ENCODE results near the gene SORCS3.

Gene SORCS3

DNA sequence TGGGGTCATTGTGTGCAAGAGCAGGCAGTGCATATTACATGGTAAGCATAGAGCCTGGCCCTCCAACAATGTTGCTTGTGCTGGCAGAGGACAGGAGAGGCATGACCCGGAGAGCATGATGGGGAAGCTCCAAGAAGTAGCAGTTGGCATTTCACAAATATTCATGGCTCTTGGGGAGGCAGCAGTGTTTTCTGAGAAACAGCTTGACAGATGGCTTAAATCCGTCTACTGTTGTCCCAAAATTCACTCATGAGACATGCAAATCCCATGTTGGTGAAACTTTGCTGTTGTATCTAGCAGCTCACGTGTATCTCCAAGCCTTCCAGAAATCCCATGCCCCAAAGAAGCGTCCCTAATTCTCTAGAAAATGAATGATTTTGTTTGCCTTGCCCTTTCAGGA, 487.0 kb downstream of the SORCS3 start:
- no peak for DNase-seq

DNA sequence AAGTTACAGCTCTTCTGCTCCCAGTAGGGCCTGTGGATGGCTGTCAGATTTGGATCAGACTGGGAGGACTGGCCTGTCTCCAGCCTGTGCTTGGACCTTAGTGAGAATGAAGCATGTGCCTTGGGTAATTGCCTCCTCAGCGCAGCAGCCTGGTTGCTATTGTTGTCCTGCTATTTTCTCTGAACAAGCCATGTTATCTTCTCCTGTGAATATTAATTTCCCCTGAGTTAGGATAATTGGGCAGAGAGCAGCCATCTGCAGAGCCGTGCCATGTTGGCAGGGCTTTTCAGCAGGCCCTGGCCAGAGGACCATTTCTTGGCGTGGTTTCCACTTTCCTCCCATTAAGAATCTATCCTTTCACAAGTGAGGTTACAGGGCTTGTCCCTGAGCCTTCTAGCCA, 497.3 kb downstream of the SORCS3 start:
- no peak for DNase-seq

GRCh38 chr10:105139363-105139896, 498.3 kb downstream of the SORCS3 start:
- DNase-seq = no peak

GRCh38 chr10:105140600-105140999, 499.5 kb downstream of the SORCS3 start:
- no peak for DNase-seq

DNA sequence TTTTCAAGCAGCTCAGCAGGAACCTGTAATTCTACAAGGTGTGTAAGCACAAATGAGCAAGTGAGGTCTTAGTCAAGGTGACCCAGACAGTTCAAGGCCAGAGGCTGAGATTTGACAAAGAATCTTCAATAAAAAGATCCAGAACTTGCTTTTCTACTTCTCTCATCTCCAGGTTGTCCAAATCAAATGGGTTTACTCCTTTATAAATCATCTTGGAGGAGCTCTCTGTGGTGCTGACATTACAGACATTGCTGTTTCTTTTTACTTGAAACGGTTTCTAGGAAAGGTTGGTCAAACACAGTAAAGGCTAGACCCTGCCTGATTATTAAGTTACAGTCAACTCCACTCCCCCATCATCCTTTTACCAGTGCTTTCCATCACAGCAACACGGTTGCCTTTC, 504.6 kb downstream of the SORCS3 start:
- no peak for DNase-seq

GRCh38 chr10:105146436-105146835, 505.3 kb downstream of the SORCS3 start:
- no peak for DNase-seq

GRCh38 chr10:105148456-105148855, 507.4 kb downstream of the SORCS3 start:
- no peak for DNase-seq

GRCh38 chr10:105148921-105149320, 507.8 kb downstream of the SORCS3 start:
- no peak for DNase-seq

- DNase-seq = no peak
Observed at GRCh38 chr10:105149371-105149891, 508.3 kb downstream of the SORCS3 start.

GRCh38 chr10:105150259-105150880, 509.3 kb downstream of the SORCS3 start:
- no peak for DNase-seq

DNA sequence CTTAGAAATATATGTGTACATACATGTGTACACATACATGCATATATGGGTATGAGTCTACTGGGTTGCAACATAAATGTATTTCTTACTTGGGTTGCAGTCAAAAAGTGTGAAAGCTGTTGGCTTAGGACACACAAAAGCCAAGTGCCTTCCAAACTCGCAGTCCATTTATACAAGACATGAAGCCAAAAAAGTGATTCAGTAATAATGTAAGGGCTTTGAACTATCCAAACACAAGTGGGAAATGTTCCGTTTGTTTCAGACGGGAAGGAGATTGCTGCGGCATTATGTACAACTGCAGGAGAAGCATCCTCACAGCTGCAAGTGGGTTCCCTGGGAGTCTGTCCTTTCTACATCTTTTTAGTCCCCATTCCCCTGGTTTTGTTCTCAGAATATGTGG, 513.6 kb downstream of the SORCS3 start:
- no peak for DNase-seq

GRCh38 chr10:105159268-105159667, 518.2 kb downstream of the SORCS3 start:
- DNase-seq = no peak

DNA sequence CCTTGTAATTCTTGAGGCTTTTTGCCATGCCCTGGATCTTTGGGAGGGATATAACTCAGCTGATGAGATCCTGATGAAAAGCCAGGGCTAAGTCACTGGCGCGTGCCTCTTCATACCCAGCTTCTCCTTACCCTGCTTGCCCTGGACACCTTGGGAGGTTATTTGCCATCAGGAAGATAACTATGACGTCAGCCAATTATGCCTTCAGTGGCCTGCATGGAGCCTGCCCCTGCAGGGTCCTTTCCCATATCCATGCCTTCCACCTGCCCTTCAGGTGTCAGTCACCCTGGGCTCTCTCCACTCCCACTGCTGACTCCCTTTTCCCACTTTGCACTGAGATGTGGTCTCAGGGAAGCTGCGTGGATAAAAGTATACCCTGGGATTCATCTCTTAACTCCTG, 520.1 kb downstream of the SORCS3 start:
- DNase-seq = no peak

- no peak for DNase-seq
Observed at GRCh38 chr10:105161767-105162166, 520.7 kb downstream of the SORCS3 start.

DNA sequence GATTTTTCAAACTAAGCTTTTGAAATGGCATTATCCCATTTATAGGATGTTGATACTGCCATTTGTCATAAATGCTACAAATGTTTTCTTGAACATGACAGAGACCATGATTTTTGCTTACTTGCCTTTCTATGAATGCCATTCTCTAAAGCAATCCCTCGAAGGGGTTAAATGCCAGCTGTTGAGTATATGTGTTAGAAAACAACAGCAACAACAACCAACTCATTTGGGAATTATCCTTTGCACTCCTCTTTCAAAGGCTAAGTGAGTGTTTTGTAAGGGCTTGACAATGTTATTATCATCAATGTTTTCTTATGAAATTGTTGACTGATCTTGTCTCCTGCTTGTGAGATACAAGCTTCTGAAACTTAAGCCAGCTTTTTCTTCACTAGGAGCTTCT, 529.4 kb downstream of the SORCS3 start:
- DNase-seq = no peak

DNA sequence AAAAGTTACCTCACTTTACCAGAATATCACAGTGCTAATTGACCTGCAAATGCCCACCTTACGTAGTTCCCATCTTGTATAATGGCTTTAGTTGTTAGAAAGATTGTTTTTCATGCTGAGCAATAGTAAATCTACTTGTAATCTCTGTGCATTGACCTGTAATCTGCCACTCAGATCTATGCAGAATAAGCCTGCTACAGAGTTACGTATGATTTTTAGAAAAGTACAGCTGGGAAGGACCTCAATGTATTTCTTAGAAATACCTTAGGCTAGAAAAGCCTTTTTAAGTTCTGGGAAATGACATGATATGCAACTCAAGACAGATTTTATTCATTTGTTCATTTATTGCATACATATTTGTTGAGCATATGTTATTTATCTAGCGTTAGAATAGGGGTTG, 530.9 kb downstream of the SORCS3 start:
- DNase-seq = no peak

DNA sequence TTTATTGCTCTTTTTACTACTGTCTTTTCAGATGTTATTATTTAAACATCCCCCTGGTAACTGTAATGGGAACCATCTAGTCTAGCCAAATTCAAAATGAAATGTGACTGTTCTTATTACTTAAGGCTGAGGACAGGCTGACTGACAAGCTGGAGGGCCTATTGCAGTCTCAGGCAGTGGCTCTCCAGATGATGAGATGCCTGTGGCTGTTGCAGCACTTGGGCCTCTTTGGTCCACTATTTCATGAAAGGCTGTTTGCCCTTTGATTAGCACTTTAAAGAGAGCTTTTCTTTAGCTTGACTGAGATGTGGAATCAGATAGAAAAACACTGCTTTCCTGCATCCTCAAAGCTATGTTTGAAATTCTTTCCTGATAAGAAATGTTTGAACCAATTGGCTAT, 540.5 kb downstream of the SORCS3 start:
- no peak for DNase-seq

DNA sequence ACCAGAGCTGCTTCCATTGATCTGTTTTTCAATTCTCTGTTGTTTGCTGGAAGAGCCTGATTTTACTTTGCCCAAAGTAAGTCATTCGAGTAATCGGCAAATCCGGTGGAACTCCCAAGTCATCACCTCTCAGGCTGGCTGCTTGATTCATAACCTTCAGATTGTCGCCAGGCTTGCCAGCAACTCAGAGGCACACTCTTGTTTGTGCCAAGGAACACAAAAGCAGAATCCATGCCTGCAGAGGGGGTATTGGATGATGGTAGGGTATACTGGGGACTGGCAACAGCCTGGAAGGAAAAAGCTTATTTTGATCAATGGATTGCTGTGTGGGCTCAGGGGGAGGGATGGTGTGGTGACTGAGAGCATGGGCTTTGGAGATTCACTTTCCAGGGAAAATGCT, 542.4 kb downstream of the SORCS3 start:
- no peak for DNase-seq

- DNase-seq = no peak
Observed at GRCh38 chr10:105185161-105185560, 544.1 kb downstream of the SORCS3 start.

GRCh38 chr10:105187243-105187642, 546.2 kb downstream of the SORCS3 start:
- DNase-seq = no peak

DNA sequence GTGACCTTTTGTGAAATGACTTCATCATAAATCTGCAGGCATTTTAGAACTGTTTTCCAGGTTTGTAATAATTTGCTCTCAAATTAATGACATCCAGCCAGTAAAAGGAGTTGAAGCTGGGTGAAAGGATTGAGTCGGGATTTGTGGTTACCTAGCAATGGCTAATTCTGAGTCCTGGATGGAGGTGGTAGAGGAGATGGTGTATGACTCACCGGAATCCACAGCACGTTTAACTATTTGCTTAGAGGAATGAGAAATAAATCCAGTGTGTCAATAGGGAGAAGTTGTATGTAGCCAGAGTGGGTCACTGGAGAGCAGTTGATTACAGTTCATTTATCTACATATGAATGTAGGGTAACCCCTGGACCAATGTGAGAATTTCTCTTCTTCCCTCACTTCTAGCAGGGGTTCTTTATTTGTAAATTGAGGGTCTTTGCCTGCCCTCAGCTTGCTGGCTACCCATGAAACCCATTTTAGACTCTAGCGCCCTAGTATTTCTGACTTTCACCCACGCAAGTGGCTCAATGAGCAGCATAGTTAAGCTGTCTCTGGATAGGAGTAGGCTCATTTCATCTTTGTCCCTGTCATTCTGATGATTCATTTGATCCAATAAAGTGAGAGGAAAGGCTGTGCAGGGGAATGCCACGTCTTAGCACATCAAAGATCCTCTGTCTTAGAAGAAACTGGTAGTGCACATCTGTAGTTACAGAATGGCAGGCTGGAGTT, 547.8 kb downstream of the SORCS3 start:
- DNase-seq = no peak

GRCh38 chr10:105189463-105189800, 548.3 kb downstream of the SORCS3 start:
- DNase-seq = no peak

DNA sequence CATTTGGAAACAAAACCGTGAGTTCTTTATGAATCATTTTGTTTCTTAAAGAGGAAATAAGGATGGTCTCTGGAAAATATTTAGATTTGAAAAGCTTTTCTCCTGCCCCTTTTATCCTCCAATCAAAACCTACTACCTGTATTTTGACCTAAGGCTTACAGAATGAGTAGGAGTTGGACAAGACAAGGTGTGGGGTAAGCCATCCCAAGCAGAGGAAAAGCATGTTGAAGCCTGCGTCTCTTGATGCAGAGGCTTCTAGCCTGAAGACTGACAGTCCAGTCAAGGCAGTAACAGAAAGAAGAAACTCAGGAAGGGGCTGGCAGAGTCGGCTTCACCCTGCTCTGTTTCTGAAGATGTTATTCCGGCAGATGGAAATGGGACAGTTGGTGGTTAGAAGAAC, 551.1 kb downstream of the SORCS3 start:
- no peak for DNase-seq

DNA sequence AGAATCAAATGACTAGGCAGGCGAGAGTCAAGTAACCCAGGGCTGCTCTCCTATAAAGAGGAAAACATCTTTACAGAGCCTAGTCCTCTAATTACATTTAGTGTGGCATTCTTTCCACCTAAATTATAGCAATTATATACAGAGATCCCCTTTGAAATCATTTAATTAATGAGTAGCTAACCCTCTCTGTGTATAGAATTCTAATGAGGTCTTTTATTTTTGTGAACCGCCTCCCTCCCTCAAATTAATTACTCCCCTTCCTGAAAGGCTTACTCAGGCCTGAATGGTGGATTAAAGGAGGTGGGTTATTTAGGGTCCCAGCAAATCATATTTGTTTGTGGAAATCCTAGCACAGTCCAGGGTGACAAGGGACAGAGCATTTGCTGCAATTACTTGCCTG, 551.8 kb downstream of the SORCS3 start:
- no peak for DNase-seq

- no peak for DNase-seq
Observed at GRCh38 chr10:105195831-105196230, 554.7 kb downstream of the SORCS3 start.
